Right ventricle myocardium superior (tissue), 1 donor: ENCODE measurements around the gene GLS. TPM values are rescaled to one million over a fixed set of nuclear protein-coding genes. Genes with fewer than 3 reads are reported as not detected.

Experiments
- total RNA-seq: library from RNA; stranded (reverse); fragmentation: NEBNext Ultra II Directional; extraction: Animal tissue kit (Norgen Biotek cat#: 25700); gene quantifications from one replicate; pipeline ENCODE4 v1.2.1, GENCODE V29; 2021
- donor health status: DM: no; HTN: yes; CAD: no; lungs with severe emphysema.

Gene GLS
- total RNA-seq, 1 donor from 2014 or later: 52.3 TPM

Other genes with a start within 250 kb of the GLS start
- 26.9 TPM for gene NAB1, start 231.7 kb upstream of the GLS start, total RNA-seq
- gene STAT1, start 133.3 kb downstream of the GLS start, total RNA-seq: 31.5 TPM